ENCODE data around the gene SORBS1. TPM values are rescaled to one million over a fixed set of nuclear protein-coding genes. Genes with fewer than 3 reads are reported as not detected.

Gene SORBS1
- total RNA-seq, 2 donors from 2014 or later: 1.2 to 2.8 TPM

GRCh38 chr10:95552679-95553342, 8.4 kb downstream of the SORBS1 start:
- Mint-ChIP-seq H3K36me3 (no peaks in the 10 kb centered on the region), H3K9me3 (no peaks in the 10 kb centered on the region), H3K27ac (no peak overlapping the region)
- DNase-seq (ENCODE audit: low spot score in 2 of 2) (no peak), ATAC-seq (no peak)

- ATAC-seq (no peak), DNase-seq (ENCODE audit: low spot score in 2 of 2) (no peak)
- Mint-ChIP-seq H3K9me3 (no peaks in the 10 kb centered on the region), H3K36me3 (no peaks in the 10 kb centered on the region), H3K27ac (no peak overlapping the region)
Measured at GRCh38 chr10:95550073-95550672, 11.0 kb downstream of the SORBS1 start.

DNA sequence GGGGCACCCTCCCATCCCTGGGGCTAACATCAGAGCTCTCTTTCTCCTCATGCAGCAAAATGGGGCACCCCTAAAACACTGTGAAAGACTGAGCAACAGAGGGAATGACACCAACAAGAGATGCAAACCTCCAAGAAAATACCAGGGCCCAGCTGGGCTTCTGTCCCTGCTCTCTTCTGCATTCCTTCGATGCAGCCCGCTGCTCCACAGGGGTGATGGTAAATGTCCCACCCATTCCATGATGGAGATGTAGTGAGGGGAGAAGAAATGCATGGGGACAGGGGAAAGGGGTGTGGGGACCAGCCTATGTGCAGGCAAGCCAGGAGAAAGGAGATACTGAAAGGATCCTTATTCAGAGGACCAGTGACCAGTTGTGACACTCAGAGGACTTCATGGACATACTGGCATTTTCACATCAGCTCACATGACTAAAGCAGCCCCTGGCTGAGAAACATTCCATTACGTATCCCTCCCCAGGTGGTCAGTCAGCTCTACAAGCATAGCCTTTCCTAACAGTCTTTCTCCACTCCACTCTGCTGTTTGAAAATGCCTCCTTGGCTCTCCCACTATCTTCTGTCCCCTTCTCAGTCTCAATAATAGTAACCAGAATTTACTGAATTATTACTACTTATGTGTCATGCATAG, 13.3 kb downstream of the SORBS1 start:
- no peak for DNase-seq (ENCODE audit: low spot score in 2 of 2)
- Mint-ChIP-seq H3K27ac (no peak overlapping the region), H3K9me3 (no peaks in the 10 kb centered on the region), H3K36me3 (no peaks in the 10 kb centered on the region)
- ATAC-seq: no peak

GRCh38 chr10:95547197-95547596, 14.0 kb downstream of the SORBS1 start:
- DNase-seq (ENCODE audit: low spot score in 2 of 2) (no peak), ATAC-seq (no peak)
- Mint-ChIP-seq H3K27ac (no peak overlapping the region), H3K36me3 (no peaks in the 10 kb centered on the region), H3K9me3 (no peaks in the 10 kb centered on the region)

- Mint-ChIP-seq H3K27ac (no peak overlapping the region), H3K36me3 (no peaks in the 10 kb centered on the region), H3K9me3 (no peaks in the 10 kb centered on the region)
- ATAC-seq (no peak), DNase-seq (ENCODE audit: low spot score in 2 of 2) (no peak)
Measured at GRCh38 chr10:95545981-95546380, 15.2 kb downstream of the SORBS1 start.

DNA sequence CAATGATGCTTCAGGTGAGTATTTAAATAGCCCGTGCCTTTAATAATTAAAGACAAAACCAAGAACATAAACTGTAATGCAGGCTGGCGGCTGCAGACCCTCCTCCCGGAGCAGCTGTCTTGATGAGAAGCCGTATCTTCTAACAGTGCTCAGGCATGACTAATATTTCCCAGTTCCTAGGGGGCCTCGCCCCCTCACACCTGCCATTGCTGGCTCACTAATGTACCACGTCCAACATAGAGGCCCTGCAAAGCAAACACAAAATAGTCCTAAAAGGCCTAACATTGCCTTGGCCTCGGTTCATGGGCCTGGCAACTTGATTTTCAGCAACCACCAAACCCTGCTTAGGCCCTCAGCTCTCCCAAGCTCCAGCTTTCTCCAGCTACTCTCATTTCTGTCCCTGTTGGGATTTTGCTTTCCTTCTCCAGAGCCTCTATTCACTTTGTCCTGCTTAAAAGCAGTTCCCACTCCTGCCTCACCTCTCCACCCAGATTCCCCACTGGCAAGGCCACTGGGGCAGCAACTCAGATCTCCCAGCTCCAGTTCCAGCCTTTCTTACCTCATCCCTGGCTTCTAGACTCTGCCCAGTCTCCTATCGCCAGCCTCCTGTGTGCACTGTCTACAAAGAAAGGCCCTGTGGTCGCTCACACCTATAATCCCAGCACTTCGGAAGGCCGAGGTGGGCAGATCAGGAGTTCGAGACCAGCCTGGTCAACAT, 16.2 kb downstream of the SORBS1 start:
- Mint-ChIP-seq H3K36me3 (no peaks in the 10 kb centered on the region), H3K27ac (peak overlapping the region; percentile 28 to 81), H3K9me3 (no peaks in the 10 kb centered on the region)
- DNase-seq (ENCODE audit: low spot score in 2 of 2) (no peak), ATAC-seq (no peak)

DNA sequence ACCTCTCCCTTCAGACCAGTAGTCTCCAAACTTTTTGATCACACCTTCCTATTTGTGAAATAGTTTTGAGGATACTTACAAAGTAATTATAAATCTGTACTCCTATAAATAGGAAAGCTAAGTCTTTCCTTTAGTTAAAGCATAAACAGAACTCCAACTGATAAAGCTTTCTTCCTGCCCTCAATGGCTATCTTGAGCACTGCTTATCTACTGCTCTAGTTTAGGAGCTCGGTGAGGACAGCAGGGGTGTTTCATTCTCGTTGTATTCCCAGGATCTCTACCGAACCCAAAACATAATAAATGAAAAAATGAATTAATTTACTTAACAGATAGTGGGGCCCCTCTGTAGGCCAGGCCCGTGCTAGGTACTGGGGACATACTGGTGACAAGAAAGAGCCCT, 17.7 kb downstream of the SORBS1 start:
- DNase-seq (ENCODE audit: low spot score in 2 of 2) (no peak), ATAC-seq (no peak)
- Mint-ChIP-seq H3K9me3 (no peaks in the 10 kb centered on the region), H3K27ac (no peak overlapping the region), H3K36me3 (no peaks in the 10 kb centered on the region)

DNA sequence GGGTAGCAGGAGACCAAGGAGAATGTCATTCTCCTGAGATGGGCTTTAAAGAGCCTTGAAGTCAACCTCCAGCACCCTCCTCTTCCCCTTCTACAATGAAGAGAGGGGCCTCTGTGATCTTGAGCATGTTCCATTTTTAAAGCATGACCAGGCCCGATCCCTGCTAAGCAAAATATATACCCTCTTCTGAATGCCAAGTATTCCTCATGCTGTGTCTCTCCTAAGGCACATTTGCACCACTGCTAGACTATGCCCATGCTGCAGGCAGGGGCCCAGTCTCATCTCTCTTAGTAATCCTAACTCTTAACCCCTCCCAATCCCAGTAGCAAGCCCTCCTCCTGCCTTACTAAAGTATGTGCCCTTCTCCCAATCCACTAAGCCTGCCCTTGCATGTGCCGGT, 18.4 kb downstream of the SORBS1 start:
- DNase-seq (ENCODE audit: low spot score in 2 of 2) (no peak), ATAC-seq (no peak)
- H3K9me3 Mint-ChIP-seq: no peaks in the 10 kb centered on the region
- H3K36me3 Mint-ChIP-seq: no peaks in the 10 kb centered on the region
- H3K27ac Mint-ChIP-seq: no peak overlapping the region

GRCh38 chr10:95542330-95542729, 18.8 kb downstream of the SORBS1 start:
- Mint-ChIP-seq H3K36me3 (no peaks in the 10 kb centered on the region), H3K9me3 (no peaks in the 10 kb centered on the region), H3K27ac (no peak overlapping the region)
- DNase-seq (ENCODE audit: low spot score in 2 of 2): no peak
- ATAC-seq: no peak

DNA sequence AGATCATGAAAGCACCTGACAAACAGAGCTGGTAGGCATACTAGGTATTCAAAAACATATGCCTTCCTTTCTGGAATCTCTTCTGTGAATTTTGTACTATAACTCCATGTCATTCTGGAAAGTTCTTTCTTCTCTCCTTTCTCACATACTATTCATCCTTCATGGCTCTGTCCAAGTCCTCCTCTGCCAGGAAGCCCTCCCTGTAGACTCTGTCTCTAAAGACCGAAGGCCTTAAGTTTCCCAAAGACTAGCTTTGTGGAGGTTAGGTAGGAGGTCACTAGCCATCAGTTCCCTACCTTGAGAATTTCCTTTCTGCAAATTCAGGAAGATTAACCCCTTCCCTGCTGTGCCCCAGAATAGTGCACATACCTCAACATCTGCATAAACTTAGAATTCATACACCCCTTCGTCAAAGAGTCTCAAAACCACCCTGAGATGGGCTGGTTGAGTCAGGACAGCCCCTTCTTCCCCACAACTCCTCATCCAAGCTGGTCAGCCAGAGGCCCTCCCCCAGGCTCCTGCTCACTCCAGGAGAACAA, 20.6 kb downstream of the SORBS1 start:
- Mint-ChIP-seq H3K9me3 (no peaks in the 10 kb centered on the region), H3K27ac (no peak overlapping the region), H3K36me3 (no peaks in the 10 kb centered on the region)
- DNase-seq (ENCODE audit: low spot score in 2 of 2) (no peak), ATAC-seq (no peak)

- no peak overlapping the region for H3K27ac Mint-ChIP-seq
- no peaks in the 10 kb centered on the region for H3K36me3 Mint-ChIP-seq
Measured at GRCh38 chr10:95539560-95540284, 21.4 kb downstream of the SORBS1 start.

GRCh38 chr10:95538412-95538811, 22.8 kb downstream of the SORBS1 start:
- ATAC-seq: no peak
- no peak for DNase-seq (ENCODE audit: low spot score in 2 of 2)
- no peak overlapping the region for H3K27ac Mint-ChIP-seq
- H3K9me3 Mint-ChIP-seq: no peaks in the 10 kb centered on the region
- no peaks in the 10 kb centered on the region for H3K36me3 Mint-ChIP-seq

More at GRCh38 chr10:95539560-95540284, 21.4 kb downstream of the SORBS1 start:
- no peak for DNase-seq (ENCODE audit: low spot score in 2 of 2)
- no peaks in the 10 kb centered on the region for H3K9me3 Mint-ChIP-seq
- ATAC-seq: no peak

DNA sequence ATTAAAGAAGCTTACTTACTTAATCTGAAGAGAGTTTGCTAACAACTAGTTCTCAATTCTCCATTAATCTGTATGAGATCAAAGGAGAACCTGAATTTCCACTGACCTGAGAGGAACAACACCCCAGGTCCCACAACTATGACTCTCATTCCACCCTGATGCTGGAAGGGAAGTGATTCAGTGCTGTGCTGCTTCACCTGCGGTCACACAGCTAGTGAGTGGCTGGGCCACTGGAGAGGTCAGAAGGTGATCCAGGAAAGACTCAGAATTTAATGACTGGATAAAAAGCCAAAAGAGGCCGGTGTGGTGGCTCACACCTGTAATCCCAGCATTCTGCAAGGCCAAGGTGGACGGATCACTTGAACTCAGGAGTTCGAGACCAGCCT, 23.6 kb downstream of the SORBS1 start:
- no peak for ATAC-seq
- Mint-ChIP-seq H3K36me3 (no peaks in the 10 kb centered on the region), H3K9me3 (no peaks in the 10 kb centered on the region), H3K27ac (no peak overlapping the region)
- no peak for DNase-seq (ENCODE audit: low spot score in 2 of 2)

GRCh38 chr10:95536894-95537541, 24.2 kb downstream of the SORBS1 start:
- DNase-seq (ENCODE audit: low spot score in 2 of 2) (no peak), ATAC-seq (no peak)
- peak overlapping the region in 1 of 2 donors; percentile 11 for H3K27ac Mint-ChIP-seq
- H3K9me3 Mint-ChIP-seq: no peaks in the 10 kb centered on the region
- no peaks in the 10 kb centered on the region for H3K36me3 Mint-ChIP-seq

GRCh38 chr10:95536017-95536416, 25.2 kb downstream of the SORBS1 start:
- ATAC-seq: no peak
- DNase-seq (ENCODE audit: low spot score in 2 of 2): no peak
- H3K9me3 Mint-ChIP-seq: no peaks in the 10 kb centered on the region
- no peak overlapping the region for H3K27ac Mint-ChIP-seq
- H3K36me3 Mint-ChIP-seq: no peaks in the 10 kb centered on the region

- Mint-ChIP-seq H3K9me3 (no peaks in the 10 kb centered on the region), H3K27ac (no peak overlapping the region), H3K36me3 (no peaks in the 10 kb centered on the region)
- no peak for ATAC-seq
- no peak for DNase-seq (ENCODE audit: low spot score in 2 of 2)
Measured at GRCh38 chr10:95535526-95535925, 25.6 kb downstream of the SORBS1 start.
